ENCODE measurements around the gene CAPN9.

The CAPN9 gene

GRCh38 chr1:230798491-230798890, 51.3 kb downstream of the CAPN9 start:
- Histone ChIP-seq H3K4me3 (ENCODE audit: low read depth, low read length, poor library complexity, severe bottlenecking) (no peak overlapping the region), H3K9me2 (ENCODE audit: low read depth, low read length) (no peaks in the 10 kb centered on the region), H2AFZ (ENCODE audit: low read length) (no peak overlapping the region), H3K9ac (ENCODE audit: low read length) (no peak overlapping the region), H3K27me3 (ENCODE audit: insufficient read depth, low read length) (no peaks in the 10 kb centered on the region), H3K4me1 (ENCODE audit: insufficient read depth, low read length, severe bottlenecking) (no peaks in the 10 kb centered on the region), H4K20me1 (ENCODE audit: insufficient read depth, low read length) (no peaks in the 10 kb centered on the region), H3K9me3 (ENCODE audit: low read length) (no peaks in the 10 kb centered on the region), H3K36me3 (ENCODE audit: insufficient read depth, low read length) (no peaks in the 10 kb centered on the region), H3K79me2 (ENCODE audit: insufficient read depth, low read length) (no peaks in the 10 kb centered on the region), H3F3A (ENCODE audit: insufficient read depth, low read length) (no peaks in the 10 kb centered on the region), H3K27ac (ENCODE audit: low read depth, low read length, poor library complexity, severe bottlenecking) (no peak overlapping the region), H3K4me2 (ENCODE audit: low read length) (no peak overlapping the region)
- TF ChIP-seq CTCF (IDR thresholded peaks at IDR 0.05; ENCODE audit: low read length) (no peak), EZH2 (IDR thresholded peaks at IDR 0.05; ENCODE audit: borderline replicate concordance, low read length) (no peak)

- Histone ChIP-seq H3K36me3 (ENCODE audit: insufficient read depth, low read length) (no peaks in the 10 kb centered on the region), H3K9me2 (ENCODE audit: low read depth, low read length) (no peaks in the 10 kb centered on the region), H3F3A (ENCODE audit: insufficient read depth, low read length) (no peaks in the 10 kb centered on the region), H2AFZ (ENCODE audit: low read length) (no peak overlapping the region), H3K4me2 (ENCODE audit: low read length) (no peak overlapping the region), H3K27me3 (ENCODE audit: insufficient read depth, low read length) (no peaks in the 10 kb centered on the region), H3K4me3 (ENCODE audit: low read depth, low read length, poor library complexity, severe bottlenecking) (no peak overlapping the region), H3K27ac (ENCODE audit: low read depth, low read length, poor library complexity, severe bottlenecking) (no peak overlapping the region), H4K20me1 (ENCODE audit: insufficient read depth, low read length) (no peaks in the 10 kb centered on the region), H3K79me2 (ENCODE audit: insufficient read depth, low read length) (no peaks in the 10 kb centered on the region), H3K9me3 (ENCODE audit: low read length) (no peaks in the 10 kb centered on the region), H3K9ac (ENCODE audit: low read length) (no peak overlapping the region), H3K4me1 (ENCODE audit: insufficient read depth, low read length, severe bottlenecking) (no peaks in the 10 kb centered on the region)
- TF ChIP-seq CTCF (IDR thresholded peaks at IDR 0.05; ENCODE audit: low read length) (no peak), EZH2 (IDR thresholded peaks at IDR 0.05; ENCODE audit: borderline replicate concordance, low read length) (no peak)
Observed at GRCh38 chr1:230800891-230801840, 54.0 kb downstream of the CAPN9 start.

- H3K4me2 ChIP-seq (ENCODE audit: low read length), result no peak overlapping the region
- no peaks in the 10 kb centered on the region for H3F3A ChIP-seq (ENCODE audit: insufficient read depth, low read length)
- H3K27ac ChIP-seq (ENCODE audit: low read depth, low read length, poor library complexity, severe bottlenecking), result no peak overlapping the region
- H3K79me2 ChIP-seq (ENCODE audit: insufficient read depth, low read length), result no peaks in the 10 kb centered on the region
- no peaks in the 10 kb centered on the region for H3K9me3 ChIP-seq (ENCODE audit: low read length)
- H4K20me1 ChIP-seq (ENCODE audit: insufficient read depth, low read length), result no peaks in the 10 kb centered on the region
- H2AFZ ChIP-seq (ENCODE audit: low read length), result no peak overlapping the region
- H3K4me3 ChIP-seq (ENCODE audit: low read depth, low read length, poor library complexity, severe bottlenecking), result no peak overlapping the region
- H3K9ac ChIP-seq (ENCODE audit: low read length), result no peak overlapping the region
- no peaks in the 10 kb centered on the region for H3K4me1 ChIP-seq (ENCODE audit: insufficient read depth, low read length, severe bottlenecking)
- TF ChIP-seq CTCF (IDR thresholded peaks at IDR 0.05; ENCODE audit: low read length) (no peak), EZH2 (IDR thresholded peaks at IDR 0.05; ENCODE audit: borderline replicate concordance, low read length) (no peak)
- no peaks in the 10 kb centered on the region for H3K9me2 ChIP-seq (ENCODE audit: low read depth, low read length)
- H3K36me3 ChIP-seq (ENCODE audit: insufficient read depth, low read length), result no peaks in the 10 kb centered on the region
- H3K27me3 ChIP-seq (ENCODE audit: insufficient read depth, low read length), result no peaks in the 10 kb centered on the region; the same call in 1 of the 2 replicates
Observed at GRCh38 chr1:230804396-230804795, 57.2 kb downstream of the CAPN9 start.

Data from OCI-LY1 (cell line).